H9 (cell line): ENCODE results near the gene GLS2. TPM values are rescaled to one million over a fixed set of nuclear protein-coding genes. Genes with fewer than 3 reads are reported as not detected.

ENCODE experiments used
- DNase-seq: peaks from one replicate; pipeline ENCODE4 v3.0.0-alpha.2; 2017
- H2AFZ ChIP-seq: one replicate; pipeline ENCODE4 v1.6.1; 2013; ENCODE audit warnings: mild to moderate bottlenecking, low read length, control low read depth, moderate library complexity
- H2AK5ac ChIP-seq: 2 replicates; pipeline ENCODE4 v1.6.1; 2013; ENCODE audit warnings: low read length, control low read depth, mixed read lengths; ENCODE audit not compliant: insufficient read length
- H2BK120ac ChIP-seq: one replicate; pipeline ENCODE4 v1.6.1; 2013; ENCODE audit warnings: low read depth, mild to moderate bottlenecking, low read length, control low read depth, inconsistent platforms; ENCODE audit not compliant: poor library complexity, severe bottlenecking
- H2BK12ac ChIP-seq: 2 replicates; pipeline ENCODE4 v1.6.1; 2013; ENCODE audit warnings: low read length, control low read depth, mixed read lengths, low read depth; ENCODE audit not compliant: insufficient read length
- H2BK15ac ChIP-seq: 2 replicates; pipeline ENCODE4 v1.6.1; 2013; ENCODE audit warnings: low read depth, low read length, control low read depth
- H2BK20ac ChIP-seq: one replicate; pipeline ENCODE4 v1.6.1; 2013; ENCODE audit warnings: low read depth, mild to moderate bottlenecking, low read length, control low read depth, inconsistent platforms; ENCODE audit not compliant: poor library complexity, severe bottlenecking
- H2BK5ac ChIP-seq: 2 replicates; pipeline ENCODE4 v1.6.1; 2013; ENCODE audit warnings: low read length, control low read depth, mixed read lengths; ENCODE audit not compliant: insufficient read length
- H3K14ac ChIP-seq: 2 replicates; pipeline ENCODE4 v1.6.1; 2013; ENCODE audit warnings: low read length, control low read depth; ENCODE audit not compliant: insufficient read depth
- H3K18ac ChIP-seq: 2 replicates; pipeline ENCODE4 v1.6.1; 2013; ENCODE audit warnings: low read depth, mild to moderate bottlenecking, mixed read lengths, low read length, control low read depth; ENCODE audit not compliant: insufficient read length
- H3K23ac ChIP-seq: 2 replicates; pipeline ENCODE4 v1.6.1; 2013; ENCODE audit warnings: low read length, control low read depth, mixed read lengths, low read depth; ENCODE audit not compliant: insufficient read length
- H3K23me2 ChIP-seq: 2 replicates; pipeline ENCODE4 v1.6.1; 2013; ENCODE audit warnings: low read depth, mild to moderate bottlenecking, mixed read lengths, low read length, control low read depth; ENCODE audit not compliant: insufficient read length, poor library complexity, severe bottlenecking
- H3K27ac ChIP-seq: 2 replicates; pipeline ENCODE4 v1.5.1; 2013; ENCODE audit warnings: low read length, control low read depth, mixed read lengths, low read depth; ENCODE audit not compliant: insufficient read length
- H3K27me3 ChIP-seq: 2 replicates; pipeline ENCODE4 v1.6.1; 2013; ENCODE audit warnings: low read length, control low read depth, inconsistent platforms; ENCODE audit not compliant: insufficient read depth
- H3K4ac ChIP-seq: 2 replicates; pipeline ENCODE4 v1.6.1; 2013; ENCODE audit warnings: low read depth, mild to moderate bottlenecking, control low read depth, inconsistent platforms, low read length, moderate library complexity
- H3K4me1 ChIP-seq: 2 replicates; pipeline ENCODE4 v1.6.1; 2013; ENCODE audit warnings: low read length, control low read depth, inconsistent platforms; ENCODE audit not compliant: insufficient read depth
- H3K4me2 ChIP-seq: 2 replicates; pipeline ENCODE4 v1.6.1; 2013; ENCODE audit warnings: low read length, control low read depth, mixed read lengths; ENCODE audit not compliant: insufficient read length, insufficient read depth
- H3K56ac ChIP-seq: 2 replicates; pipeline ENCODE4 v1.6.1; 2013; ENCODE audit warnings: low read depth, mild to moderate bottlenecking, mixed read lengths, low read length, control low read depth; ENCODE audit not compliant: insufficient read length
- H3K79me1 ChIP-seq: 2 replicates; pipeline ENCODE4 v1.6.1; 2013; ENCODE audit warnings: low read depth, mild to moderate bottlenecking, moderate library complexity, low read length, control low read depth, inconsistent platforms; ENCODE audit not compliant: insufficient read depth, poor library complexity, severe bottlenecking
- H3K79me2 ChIP-seq: 2 replicates; pipeline ENCODE4 v1.6.1; 2013; ENCODE audit warnings: low read length, control low read depth, inconsistent platforms; ENCODE audit not compliant: insufficient read depth
- H3K9ac ChIP-seq: 2 replicates; pipeline ENCODE4 v1.6.1; 2013; ENCODE audit warnings: low read length, control low read depth, mixed read lengths; ENCODE audit not compliant: insufficient read length; ENCODE audit errors: extremely low read depth
- H3K9me3 ChIP-seq: one replicate; pipeline ENCODE4 v1.6.1; 2013; ENCODE audit warnings: low read depth, low read length, inconsistent platforms; ENCODE audit not compliant: control insufficient read depth
- H3T11ph ChIP-seq: one replicate; pipeline ENCODE4 v1.6.1; 2013; ENCODE audit warnings: mild to moderate bottlenecking, low read length, control low read depth, inconsistent platforms
- H4K20me1 ChIP-seq: one replicate; pipeline ENCODE4 v1.6.1; 2013; ENCODE audit not compliant: control insufficient read depth, insufficient read length, insufficient read depth
- H4K5ac ChIP-seq: 2 replicates; pipeline ENCODE4 v1.6.1; 2013; ENCODE audit warnings: low read depth, mild to moderate bottlenecking, mixed read lengths, low read length, control low read depth; ENCODE audit not compliant: insufficient read length
- H4K8ac ChIP-seq: replicated peaks from 2 replicates; pipeline ENCODE4 v1.6.1; 2013; ENCODE audit warnings: low read length, control low read depth, mixed read lengths, low read depth; ENCODE audit not compliant: insufficient read length
- H4K91ac ChIP-seq: 2 replicates; pipeline ENCODE4 v1.6.1; 2013; ENCODE audit warnings: low read depth, mild to moderate bottlenecking, moderate library complexity, mixed read lengths, low read length, control low read depth; ENCODE audit not compliant: insufficient read length
- H3K27ac Mint-ChIP-seq, 3 experiments: 2 replicates in 2 of 3; 3 replicates in 1 of 3; pipeline ENCODE4 v1.8.0; 2020 to 2021; ENCODE audit warnings: mixed read lengths in 3 of 3, mild to moderate bottlenecking in 1 of 3, moderate library complexity in 1 of 3
- H3K27me3 Mint-ChIP-seq: 2 replicates; pipeline ENCODE4 v1.8.0; 2021; ENCODE audit warnings: low read depth, mild to moderate bottlenecking, moderate library complexity, mixed read lengths
- H3K36me3 Mint-ChIP-seq, 3 experiments: 2 replicates in 2 of 3; 3 replicates in 1 of 3; pipeline ENCODE4 v1.8.0; 2020 to 2021; ENCODE audit warnings: low read depth in 3 of 3, mixed read lengths in 3 of 3; ENCODE audit not compliant: insufficient read depth in 1 of 3
- H3K4me1 Mint-ChIP-seq, 2 experiments: 2 replicates each; pipeline ENCODE4 v1.8.0; 2020; ENCODE audit warnings: mixed read lengths in 2 of 2
- H3K4me3 Mint-ChIP-seq, 2 experiments: 2 replicates in 1 of 2; 3 replicates in 1 of 2; pipeline ENCODE4 v1.8.0; 2020 to 2021; ENCODE audit warnings: mild to moderate bottlenecking in 2 of 2, mixed read lengths in 2 of 2, moderate library complexity in 1 of 2
- H3K9me3 Mint-ChIP-seq, 2 experiments: 2 replicates in 1 of 2; 3 replicates in 1 of 2; pipeline ENCODE4 v1.8.0; 2020; ENCODE audit warnings: mild to moderate bottlenecking in 2 of 2, mixed read lengths in 2 of 2, moderate library complexity in 1 of 2
- CTCF ChIP-seq: fragments of 200-600 bp; sonication (generic); conservative IDR thresholded peaks from 3 replicates; pipeline ENCODE4 v1.8.0; 2021; ENCODE audit warnings: antibody characterized with exemption, mild to moderate bottlenecking
- WGBS: extraction: QIAGEN DNeasy Blood & Tissue Kit; methylation state at CpG from one replicate; pipeline ENCODE4 v1.1.7; 2013; ENCODE audit warnings: missing lambda C conversion rate, low lambda C conversion rate, mixed read lengths; ENCODE audit not compliant: insufficient read length; ENCODE audit errors: extremely low coverage; 5-methylcytosine and 5-hydroxymethylcytosine counted together
- total RNA-seq: library from RNA; stranded (reverse); gene quantifications from 2 replicates; pipeline ENCODE4 v1.2.1, GENCODE V29; 2021

The GLS2 gene
- total RNA-seq, 1 experiment from 2014 or later = 17.0 TPM

DNA sequence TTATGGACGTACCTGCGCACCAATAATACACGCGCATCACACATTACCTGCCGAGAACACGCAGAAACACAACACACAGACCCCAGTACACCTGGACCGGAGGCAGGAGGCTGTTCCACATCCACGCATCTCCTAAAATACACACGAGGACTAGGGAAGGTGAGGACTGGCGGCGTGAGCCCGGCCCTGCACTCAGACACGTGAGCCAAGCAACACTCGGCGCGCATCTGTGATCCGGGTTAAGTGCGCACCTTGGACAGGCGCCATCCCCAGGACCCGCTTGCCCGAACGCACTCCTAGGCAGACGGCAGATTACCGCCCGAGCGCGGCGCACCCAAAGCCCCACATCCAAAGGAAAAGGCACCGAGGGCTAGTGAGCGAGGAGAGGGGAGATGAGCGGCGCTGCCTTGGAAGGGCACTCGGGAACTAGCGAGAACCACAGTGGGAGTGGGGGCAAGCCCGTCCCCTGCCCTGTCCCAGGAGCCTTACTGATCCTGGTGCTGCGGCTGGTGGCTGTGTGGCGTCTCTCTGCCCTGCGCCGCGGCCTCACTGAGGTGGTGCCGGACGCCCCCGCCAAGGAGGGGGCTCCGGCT, 417 bp downstream of the GLS2 start:
- DNase-seq = peak; percentile 80
- peak overlapping the region; percentile 69 for H3K9ac ChIP-seq
- Mint-ChIP-seq H3K27ac (peak overlapping the region in 1 of 3 experiments; percentile 88; a peak in 2 of 7 replicates), H3K27me3 (peaks cover 55% of the 10 kb centered on the region), H3K9me3 (peaks cover 13 to 15% of the 10 kb centered on the region in 2 experiments; a peak in 4 of 5 replicates), H3K36me3 (peaks cover 0 to 6% (median 0%) of the 10 kb centered on the region in 3 experiments; a peak in 2 of 7 replicates), H3K4me3 (peak overlapping the region; percentile 75 to 95), H3K4me1 (peaks cover 11 to 13% of the 10 kb centered on the region in 2 experiments)
- H3K56ac ChIP-seq = no peak overlapping the region
- H2AFZ ChIP-seq = peak overlapping the region; percentile 17
- H4K8ac ChIP-seq = no peak overlapping the region
- peaks cover 22% of the 10 kb centered on the region; the same call in 1 of the 2 replicates for H3K27me3 ChIP-seq
- H3K18ac ChIP-seq = peak overlapping the region; percentile 85
- no peak overlapping the region for H2BK15ac ChIP-seq
- no peak overlapping the region for H4K5ac ChIP-seq
- H3K9me3 ChIP-seq = no peaks in the 10 kb centered on the region
- no peaks in the 10 kb centered on the region for H3K79me2 ChIP-seq
- H3K14ac ChIP-seq = peak overlapping the region; percentile 87; the same call in 1 of the 2 replicates
- H3K4me2 ChIP-seq = peak overlapping the region; percentile 85
- no peak overlapping the region for H2BK120ac ChIP-seq
- H3K4ac ChIP-seq = no peak overlapping the region
- H3K23ac ChIP-seq = no peak overlapping the region
- H2BK12ac ChIP-seq = no peak overlapping the region
- H4K20me1 ChIP-seq = no peaks in the 10 kb centered on the region
- no peak overlapping the region for H2BK20ac ChIP-seq
- no peaks in the 10 kb centered on the region for H3K79me1 ChIP-seq
- no peak overlapping the region for H3K27ac ChIP-seq
- H3K23me2 ChIP-seq = peaks cover 11% of the 10 kb centered on the region
- H4K91ac ChIP-seq = no peak overlapping the region
- no peaks in the 10 kb centered on the region for H3K4me1 ChIP-seq
- H2BK5ac ChIP-seq = no peak overlapping the region
- no peak for TF ChIP-seq CTCF
- WGBS = no CpG with 5 or more reads among the region's 44 CpGs
- no peak overlapping the region for H2AK5ac ChIP-seq
- H3T11ph ChIP-seq = no peak overlapping the region
